HEK293T (cell line): ENCODE measurements around the gene ACP4.

Experiments used
- CTCF ChIA-PET: fragments of 350-600 bp; formaldehyde crosslinking; extraction: SDS; loops from one replicate; lab custom pipeline; 2021; ENCODE audit warnings: antibody characterized with exemption, inconsistent platforms; lab: Yijun Ruan, JAX
- POLR2A ChIA-PET: fragments of 350-600 bp; formaldehyde crosslinking; extraction: SDS; loops from one replicate; lab custom pipeline; 2020; ENCODE audit warnings: antibody characterized with exemption, inconsistent platforms; lab: Yijun Ruan, JAX
- DNase-seq: peaks from one replicate; pipeline ENCODE4 v3.0.0; 2012; ENCODE audit warnings: mixed read lengths; ENCODE audit errors: extremely low spot score
- ARNT ChIP-seq: fragments of 450-650 bp; IDR thresholded peaks from 2 replicates; pipeline ENCODE4 v1.6.1; 2017; ENCODE audit warnings: mild to moderate bottlenecking
- BHLHE40 ChIP-seq: fragments of 450-650 bp; IDR thresholded peaks from 2 replicates; pipeline ENCODE4 v1.6.1; 2016; ENCODE audit warnings: mild to moderate bottlenecking, moderate library complexity, borderline replicate concordance
- CTBP1 ChIP-seq: fragments of 450-650 bp; IDR thresholded peaks from 2 replicates; pipeline ENCODE4 v1.6.1; 2016; ENCODE audit warnings: borderline replicate concordance
- ELF4 ChIP-seq: fragments of 450-650 bp; IDR thresholded peaks from 2 replicates; pipeline ENCODE4 v1.6.1; 2017; ENCODE audit warnings: antibody characterized with exemption
- FOXA1 ChIP-seq: fragments of 450-650 bp; IDR thresholded peaks from 2 replicates; pipeline ENCODE4 v1.6.1; 2016; ENCODE audit warnings: mild to moderate bottlenecking
- FOXK2 ChIP-seq: fragments of 450-650 bp; IDR thresholded peaks from 2 replicates; pipeline ENCODE4 v1.6.1; 2016; ENCODE audit warnings: mild to moderate bottlenecking
- FOXM1 ChIP-seq: fragments of 450-650 bp; IDR thresholded peaks from 2 replicates; pipeline ENCODE4 v1.6.1; 2017; ENCODE audit warnings: mild to moderate bottlenecking, borderline replicate concordance
- HDGF ChIP-seq: fragments of 450-650 bp; IDR thresholded peaks from 2 replicates; pipeline ENCODE4 v1.6.1; 2017; ENCODE audit warnings: antibody characterized with exemption, borderline replicate concordance
- L3MBTL2 ChIP-seq: fragments of 450-650 bp; conservative IDR thresholded peaks from 2 replicates; pipeline ENCODE4 v1.6.1; 2016; ENCODE audit warnings: mild to moderate bottlenecking
- LEF1 ChIP-seq: fragments of 450-650 bp; IDR thresholded peaks from 2 replicates; pipeline ENCODE4 v1.6.1; 2017; ENCODE audit warnings: mild to moderate bottlenecking, borderline replicate concordance
- NFRKB ChIP-seq: fragments of 450-650 bp; IDR thresholded peaks from 2 replicates; pipeline ENCODE4 v1.6.1; 2016; ENCODE audit warnings: mild to moderate bottlenecking, moderate library complexity
- SP1 ChIP-seq: fragments of 450-650 bp; IDR thresholded peaks from 2 replicates; pipeline ENCODE4 v1.6.1; 2017
- SUZ12 ChIP-seq: fragments of 450-650 bp; IDR thresholded peaks from 2 replicates; pipeline ENCODE4 v1.6.1; 2016; ENCODE audit warnings: mild to moderate bottlenecking
- TARDBP ChIP-seq: fragments of 450-650 bp; IDR thresholded peaks from 2 replicates; pipeline ENCODE4 v1.6.1; 2016
- ZNF384 ChIP-seq: fragments of 450-650 bp; IDR thresholded peaks from 2 replicates; pipeline ENCODE4 v1.6.1; 2016
- TF ChIP-seq, protein P1 (sequence below): fragments of 450-650 bp; IDR thresholded peaks from 2 replicates; pipeline ENCODE4 v1.6.1; 2016

Gene ACP4

DNA sequence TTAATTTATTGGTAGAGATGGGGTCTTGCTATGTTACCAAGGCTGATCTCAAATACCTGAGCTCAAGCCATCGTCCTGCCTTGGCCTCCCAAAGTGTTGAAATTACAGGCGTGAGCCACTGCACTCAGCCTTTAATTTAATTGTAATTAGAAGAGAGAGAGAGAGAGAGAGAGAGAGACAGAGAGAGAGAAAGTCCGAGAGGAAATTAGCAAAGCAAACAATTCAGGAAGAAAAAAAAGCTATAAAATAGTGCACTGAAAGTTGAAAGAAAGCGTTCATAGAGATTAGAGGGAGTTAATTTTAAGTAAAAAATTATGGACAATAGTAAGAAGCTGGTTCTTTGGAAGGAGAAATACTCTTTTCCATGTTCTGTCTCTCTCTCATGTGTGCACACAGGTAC, 13.0 kb upstream of the ACP4 start:
- TF ChIP-seq ELF4 (no peak), NFRKB (no peak), TARDBP (no peak), HDGF (no peak), ZNF384 (no peak), FOXA1 (no peak), FOXM1 (no peak), L3MBTL2 (no peak), SUZ12 (no peak)
- TF ChIP-seq, protein P1, sequence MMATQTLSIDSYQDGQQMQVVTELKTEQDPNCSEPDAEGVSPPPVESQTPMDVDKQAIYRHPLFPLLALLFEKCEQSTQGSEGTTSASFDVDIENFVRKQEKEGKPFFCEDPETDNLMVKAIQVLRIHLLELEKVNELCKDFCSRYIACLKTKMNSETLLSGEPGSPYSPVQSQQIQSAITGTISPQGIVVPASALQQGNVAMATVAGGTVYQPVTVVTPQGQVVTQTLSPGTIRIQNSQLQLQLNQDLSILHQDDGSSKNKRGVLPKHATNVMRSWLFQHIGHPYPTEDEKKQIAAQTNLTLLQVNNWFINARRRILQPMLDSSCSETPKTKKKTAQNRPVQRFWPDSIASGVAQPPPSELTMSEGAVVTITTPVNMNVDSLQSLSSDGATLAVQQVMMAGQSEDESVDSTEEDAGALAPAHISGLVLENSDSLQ = no peak
- POLR2A ChIA-PET = interaction anchor here (0.7 kb wide), 1 partner anchor 52 kb away, joined by 3 read pairs; no protein-coding TSS in a partner anchor
- CTCF ChIA-PET = interaction anchor here (0.8 to 1.2 kb wide), 2 partner anchors 240 to 401 kb away, joined by 3 to 6 read pairs; partner anchors contain the start of gene NR1H2
- DNase-seq = no peak

- TF ChIP-seq LEF1 = no peak
- TF ChIP-seq SUZ12 = no peak
- TF ChIP-seq FOXM1 = no peak
- TF ChIP-seq ARNT = no peak
- TF ChIP-seq FOXA1 = no peak
- no peak for TF ChIP-seq NFRKB
- TF ChIP-seq ZNF384 = no peak
- TF ChIP-seq L3MBTL2 = no peak
- TF ChIP-seq CTBP1 = no peak
- no peak for TF ChIP-seq BHLHE40
- no peak for TF ChIP-seq FOXK2
- TF ChIP-seq ELF4 = no peak
- no peak for TF ChIP-seq SP1
- no peak for TF ChIP-seq HDGF
- TF ChIP-seq TARDBP = no peak
- TF ChIP-seq, protein P1 = no peak
- no peak for DNase-seq
- CTCF ChIA-PET = interaction anchor here (0.6 to 0.8 kb wide), 2 partner anchors 54 to 402 kb away, joined by 3 to 6 read pairs; partner anchors contain the start of gene NR1H2
- POLR2A ChIA-PET = interaction anchor here (1.0 kb wide), 1 partner anchor 26 kb away, joined by 3 read pairs; no protein-coding TSS in a partner anchor
Observed at GRCh38 chr19:50777830-50778303, 12.3 kb upstream of the ACP4 start.

DNA sequence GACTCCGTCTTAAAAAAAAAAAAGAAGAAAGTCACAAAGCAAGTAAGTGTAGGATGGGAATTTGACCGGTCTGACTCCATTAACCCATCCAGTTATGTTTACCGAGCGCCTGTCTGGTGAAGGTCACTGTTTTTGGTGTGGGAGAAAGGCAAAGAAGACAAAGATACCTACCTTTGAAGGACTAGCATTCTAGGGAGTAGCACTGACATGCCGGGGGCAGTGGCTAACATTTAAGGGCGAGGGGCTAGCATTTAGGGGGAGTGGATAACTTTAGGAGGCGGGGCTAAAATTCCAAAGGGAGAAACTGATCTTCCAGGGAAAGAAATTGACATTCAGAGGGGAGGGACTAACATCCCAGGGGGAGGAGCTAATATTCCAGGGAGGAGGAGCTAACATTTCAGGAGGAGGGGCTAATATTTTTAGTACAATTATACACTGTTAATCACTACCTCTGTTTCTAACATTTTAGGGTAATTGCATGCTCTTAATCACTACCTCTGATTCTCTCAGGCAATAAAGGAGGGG, 11.2 kb upstream of the ACP4 start:
- no peak for DNase-seq
- CTCF ChIA-PET = interaction anchor here (0.8 to 2.4 kb wide), 5 partner anchors 18 to 223 kb away, joined by 3 to 12 read pairs (median 4); no protein-coding TSS in a partner anchor
- TF ChIP-seq ELF4 (no peak), FOXA1 (no peak), ARNT (no peak), TARDBP (no peak), FOXK2 (no peak), ZNF384 (no peak), NFRKB (no peak), BHLHE40 (no peak), FOXM1 (no peak), L3MBTL2 (no peak)
- POLR2A ChIA-PET = interaction anchor here (0.8 to 2.5 kb wide), 6 partner anchors 19 to 74 kb away, joined by 3 to 12 read pairs (median 3); no protein-coding TSS in a partner anchor

GRCh38 chr19:50779504-50780457, 10.4 kb upstream of the ACP4 start:
- DNase-seq = no peak
- TF ChIP-seq ZNF384 (no peak), CTBP1 (no peak), LEF1 (no peak), SUZ12 (no peak), BHLHE40 (no peak), HDGF (no peak), FOXM1 (no peak), ARNT (no peak), NFRKB (no peak), TARDBP (no peak), SP1 (no peak), L3MBTL2 (no peak), FOXK2 (no peak)
- TF ChIP-seq, protein P1 = no peak
- ChIA-PET POLR2A (interaction anchor here (0.8 to 2.5 kb wide), 5 partner anchors 20 to 74 kb away, joined by 3 to 12 read pairs (median 3); no protein-coding TSS in a partner anchor), CTCF (interaction anchor here (0.8 to 2.4 kb wide), 6 partner anchors 17 to 224 kb away, joined by 3 to 12 read pairs (median 4); no protein-coding TSS in a partner anchor)
